CD8-positive, alpha-beta memory T cell (primary cell): Measurements from ENCODE around the gene ACTR3C. TPM values are rescaled to one million over a fixed set of nuclear protein-coding genes. Genes with fewer than 3 reads are reported as not detected.

Source experiments
- CTCF ChIA-PET: fragments of 350-600 bp; sonication (Branson Sonifier 250); formaldehyde crosslinking; loops from one replicate; lab custom pipeline; 2021; ENCODE audit warnings: antibody characterized with exemption; lab: Charles Lee
- POLR2A ChIA-PET: fragments of 350-600 bp; sonication (Branson Sonifier 250); formaldehyde crosslinking; loops from one replicate; lab custom pipeline; 2021; ENCODE audit warnings: antibody characterized with exemption; lab: Charles Lee
- DNase-seq, 5 donors: peaks; one replicate each; pipeline versions ENCODE4 v3.0.0 to v3.0.0-alpha.2; 2020 to 2022; ENCODE audit warnings: mixed read lengths in 1 of 5
- H3K27ac ChIP-seq: one replicate; pipeline ENCODE4 v1.7.0; 2013; ENCODE audit warnings: low read depth, mild to moderate bottlenecking, low read length, moderate library complexity
- H3K27me3 ChIP-seq: 2 replicates; pipeline ENCODE4 v1.7.0; 2013; ENCODE audit warnings: low read length, mild to moderate bottlenecking; ENCODE audit not compliant: insufficient read depth, poor library complexity, severe bottlenecking
- H3K36me3 ChIP-seq: 2 replicates; pipeline ENCODE4 v1.7.0; 2013; ENCODE audit warnings: mild to moderate bottlenecking, low read length, moderate library complexity; ENCODE audit not compliant: insufficient read depth
- H3K4me1 ChIP-seq: 2 replicates; pipeline ENCODE4 v1.7.0; 2013; ENCODE audit warnings: mild to moderate bottlenecking, low read length, moderate library complexity; ENCODE audit not compliant: insufficient read depth
- H3K4me3 ChIP-seq: 2 replicates; pipeline ENCODE4 v1.7.0; 2013; ENCODE audit warnings: mild to moderate bottlenecking, low read length
- H3K9me3 ChIP-seq: 2 replicates; pipeline ENCODE4 v1.7.0; 2013; ENCODE audit warnings: mild to moderate bottlenecking, low read length
- H3K27ac Mint-ChIP-seq, 8 donors: one replicate each; pipeline ENCODE4 v1.8.0; 2020 to 2021; ENCODE audit warnings: mixed read lengths in 8 of 8, mild to moderate bottlenecking in 6 of 8, inconsistent platforms in 3 of 8, moderate library complexity in 3 of 8
- H3K27me3 Mint-ChIP-seq, 2 donors: one replicate each; pipeline ENCODE4 v1.8.0; 2020 to 2021; ENCODE audit warnings: mixed read lengths in 2 of 2, mild to moderate bottlenecking in 1 of 2, moderate library complexity in 1 of 2
- H3K36me3 Mint-ChIP-seq, 3 donors: one replicate each; pipeline ENCODE4 v1.8.0; 2020 to 2021; ENCODE audit warnings: mixed read lengths in 3 of 3, inconsistent platforms in 1 of 3, mild to moderate bottlenecking in 1 of 3
- H3K4me1 Mint-ChIP-seq, 3 donors: one replicate each; pipeline ENCODE4 v1.8.0; 2020 to 2021; ENCODE audit warnings: mixed read lengths in 3 of 3, inconsistent platforms in 1 of 3, mild to moderate bottlenecking in 1 of 3
- H3K4me3 Mint-ChIP-seq, 7 donors: one replicate each; pipeline ENCODE4 v1.8.0; 2020 to 2021; ENCODE audit warnings: mixed read lengths in 7 of 7, mild to moderate bottlenecking in 6 of 7, moderate library complexity in 4 of 7, inconsistent platforms in 2 of 7
- H3K9me3 Mint-ChIP-seq, 5 donors: one replicate each; pipeline ENCODE4 v1.8.0; 2020 to 2022; ENCODE audit warnings: mixed read lengths in 5 of 5, mild to moderate bottlenecking in 3 of 5, moderate library complexity in 2 of 5, inconsistent platforms in 1 of 5
- polyA plus RNA-seq: library from polyadenylated mRNA; unstranded; fragments of 300-500 nt; fragmentation: Illumina TruSeq; gene quantifications from one replicate; pipeline ENCODE4 v1.2.3, GENCODE V29; 2021
- total RNA-seq, 2 experiments: library from RNA; stranded (reverse); gene quantifications; one replicate each; pipeline ENCODE4 v1.2.3, GENCODE V29; 2021

The ACTR3C gene
- total and polyA plus RNA-seq, 3 experiments from 2014 or later = 4.5 to 6.6 (median 4.7) TPM

DNA sequence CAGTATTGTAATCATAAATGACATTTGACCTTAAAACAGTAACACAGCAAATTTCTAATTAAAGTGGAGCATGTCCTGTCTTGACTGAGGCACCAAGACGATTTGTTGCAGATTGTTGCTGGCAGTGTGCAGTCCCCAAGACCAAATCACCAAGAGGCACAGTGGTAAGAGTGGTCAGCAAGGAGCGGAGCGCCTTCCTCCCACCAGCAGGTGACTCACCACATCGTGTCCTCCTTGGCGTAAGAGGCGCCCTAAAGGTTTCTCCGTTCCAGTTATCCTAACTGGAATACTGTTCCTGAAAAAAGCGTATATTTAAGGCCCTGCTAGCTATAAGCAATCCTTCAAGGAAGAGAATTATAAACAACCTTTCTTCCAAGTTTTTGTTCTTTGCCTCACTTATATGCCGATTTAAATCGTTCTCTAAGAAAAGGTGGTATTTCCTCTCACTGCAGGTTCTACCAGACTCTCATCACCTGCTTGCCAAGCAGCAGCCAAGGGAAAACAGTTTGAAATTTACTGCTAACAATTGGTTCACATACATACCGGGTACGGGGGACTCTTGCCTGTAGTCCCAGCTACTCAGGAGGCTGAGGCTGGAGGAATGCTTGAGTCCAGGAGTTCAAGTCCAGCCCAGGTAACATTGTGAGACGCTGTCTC lies 34.6 kb upstream of the ACTR3C start:
- Histone ChIP-seq H3K4me1 (peaks cover 27% of the 10 kb centered on the region), H3K36me3 (no peaks in the 10 kb centered on the region), H3K9me3 (no peaks in the 10 kb centered on the region), H3K4me3 (no peak overlapping the region), H3K27me3 (no peaks in the 10 kb centered on the region), H3K27ac (no peak overlapping the region)
- Mint-ChIP-seq H3K27ac (peak overlapping the region; percentile 69 to 95 (median 90)), H3K36me3 (no peaks in the 10 kb centered on the region), H3K4me1 (peaks cover 32 to 42% (median 37%) of the 10 kb centered on the region in 3 donors), H3K27me3 (no peaks in the 10 kb centered on the region), H3K4me3 (peak overlapping the region; percentile 43 to 84 (median 76)), H3K9me3 (peaks cover 0 to 1% (median 0%) of the 10 kb centered on the region in 5 donors)
- ChIA-PET CTCF (interaction anchor here (0.8 to 4.0 kb wide), 4 partner anchors 20 to 53 kb away, joined by 3 to 15 read pairs (median 6); a partner anchor contains a TSS), POLR2A (interaction anchor here (1.0 kb wide), 1 partner anchor 11 kb away, joined by 4 read pairs; the partner anchor contains the start of gene REPIN1)
- no peak for DNase-seq

DNA sequence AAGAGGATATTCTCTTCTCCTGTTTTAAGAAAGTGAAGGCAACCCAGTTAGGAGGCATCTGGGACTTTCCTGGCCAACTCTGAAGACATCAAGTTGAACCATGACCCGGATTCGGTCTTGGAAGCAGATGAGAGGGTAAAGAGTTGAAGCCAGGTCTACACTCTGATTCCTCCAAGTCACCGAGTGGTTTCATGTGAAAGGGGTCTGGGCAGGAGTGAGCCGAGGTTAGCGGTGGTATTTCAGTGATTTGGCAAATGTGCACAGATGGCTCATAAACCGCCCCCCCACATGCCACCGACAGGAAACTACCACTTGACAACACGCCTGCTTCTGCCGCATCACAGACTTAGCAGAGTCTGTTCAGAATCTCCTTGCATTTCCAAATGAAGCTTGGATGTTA lies 33.9 kb upstream of the ACTR3C start:
- no peaks in the 10 kb centered on the region for H3K27me3 ChIP-seq
- POLR2A ChIA-PET = interaction anchor here (1.0 kb wide), 1 partner anchor 12 kb away, joined by 4 read pairs; the partner anchor contains the start of gene REPIN1
- Mint-ChIP-seq H3K4me3 (peak overlapping the region; percentile 43 to 84 (median 76)), H3K9me3 (peaks cover 0 to 1% (median 0%) of the 10 kb centered on the region in 5 donors), H3K4me1 (peaks cover 32 to 42% (median 37%) of the 10 kb centered on the region in 3 donors), H3K36me3 (no peaks in the 10 kb centered on the region), H3K27ac (peak overlapping the region; percentile 3 to 95 (median 89)), H3K27me3 (no peaks in the 10 kb centered on the region)
- peak; percentile 44 to 79 (median 62) for DNase-seq
- peak overlapping the region; percentile 28 for H3K4me3 ChIP-seq
- no peaks in the 10 kb centered on the region for H3K36me3 ChIP-seq
- no peak overlapping the region for H3K27ac ChIP-seq
- no peaks in the 10 kb centered on the region for H3K9me3 ChIP-seq
- H3K4me1 ChIP-seq = peaks cover 27% of the 10 kb centered on the region
- CTCF ChIA-PET = interaction anchor here (0.8 to 4.0 kb wide), 6 partner anchors 20 to 65 kb away, joined by 3 to 15 read pairs (median 6); a partner anchor contains a TSS

DNA sequence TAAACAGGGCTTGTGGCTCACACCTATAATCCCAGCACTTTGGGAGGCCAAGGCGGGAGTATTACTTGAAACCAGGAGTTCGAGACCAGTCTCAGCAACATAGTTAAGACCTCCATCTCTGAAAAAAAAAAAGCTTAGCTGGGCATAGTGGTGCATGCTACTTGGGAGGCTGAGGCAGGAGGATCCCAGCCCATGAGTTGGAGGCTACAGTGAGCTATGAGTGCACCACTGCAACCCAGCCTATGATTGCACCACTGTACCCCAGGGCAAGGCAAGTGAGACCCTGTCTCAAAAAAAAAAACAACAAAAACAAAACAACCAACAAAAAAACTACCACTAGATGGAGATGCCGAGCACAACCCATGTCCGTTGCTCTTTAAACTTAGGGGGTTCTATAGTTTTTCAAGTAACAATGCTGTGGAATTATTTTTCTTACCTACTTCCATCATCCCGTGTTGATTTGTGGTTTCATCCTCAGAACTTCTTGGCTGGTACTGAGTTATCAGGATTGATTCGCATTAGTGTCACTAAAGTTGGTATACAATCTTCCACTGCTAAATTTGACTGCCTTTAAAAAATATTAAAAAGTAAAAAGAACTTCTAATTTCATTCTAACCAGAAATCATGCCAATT lies 33.0 kb upstream of the ACTR3C start:
- H3K9me3 Mint-ChIP-seq = peaks cover 0 to 1% (median 0%) of the 10 kb centered on the region in 5 donors
- peaks cover 27% of the 10 kb centered on the region for H3K4me1 ChIP-seq
- no peaks in the 10 kb centered on the region for H3K36me3 Mint-ChIP-seq
- H3K4me3 Mint-ChIP-seq = peak overlapping the region in 1 of 7 donors; percentile 41
- H3K36me3 ChIP-seq = no peaks in the 10 kb centered on the region
- no peaks in the 10 kb centered on the region for H3K27me3 Mint-ChIP-seq
- H3K27ac ChIP-seq = no peak overlapping the region
- H3K27ac Mint-ChIP-seq = peak overlapping the region in 5 of 8 donors; percentile 11 to 81 (median 58)
- H3K4me1 Mint-ChIP-seq = peaks cover 32 to 42% (median 37%) of the 10 kb centered on the region in 3 donors
- POLR2A ChIA-PET = interaction anchor here (0.6 kb wide), 2 partner anchors 42 to 400 kb away, joined by 3 to 10 read pairs; no protein-coding TSS in a partner anchor
- H3K9me3 ChIP-seq = no peaks in the 10 kb centered on the region
- no peaks in the 10 kb centered on the region for H3K27me3 ChIP-seq
- DNase-seq = peak in 2 of 5 donors; percentile 45 to 59
- H3K4me3 ChIP-seq = no peak overlapping the region
- CTCF ChIA-PET = interaction anchor here (0.7 to 4.0 kb wide), 12 partner anchors 8 to 65 kb away, joined by 3 to 15 read pairs (median 6); partner anchors contain the start of gene REPIN1

DNA sequence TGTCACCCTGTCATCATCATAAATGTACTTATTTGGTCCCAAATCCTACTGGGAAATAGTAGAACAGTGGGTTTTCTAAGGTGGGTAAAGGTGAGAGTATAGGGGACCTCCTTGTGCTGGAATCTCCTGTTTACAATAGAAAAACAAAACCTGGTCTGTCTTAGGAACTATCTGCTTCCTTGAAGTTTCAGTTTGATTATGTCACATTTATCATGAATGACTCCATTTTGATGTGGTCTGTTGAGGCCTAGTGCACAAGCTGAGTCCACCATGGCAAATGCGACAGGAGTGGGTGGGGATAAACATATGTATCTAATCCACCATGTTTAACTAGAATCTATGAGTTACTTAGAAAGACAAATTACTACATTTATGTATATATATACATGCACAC lies 32.3 kb upstream of the ACTR3C start:
- Histone ChIP-seq H3K27me3 (no peaks in the 10 kb centered on the region), H3K4me1 (peaks cover 27% of the 10 kb centered on the region), H3K27ac (peak overlapping the region; percentile 28), H3K36me3 (no peaks in the 10 kb centered on the region), H3K4me3 (no peak overlapping the region), H3K9me3 (no peaks in the 10 kb centered on the region)
- POLR2A ChIA-PET = interaction anchor here (0.6 kb wide), 2 partner anchors 41 to 401 kb away, joined by 3 to 10 read pairs; no protein-coding TSS in a partner anchor
- H3K27ac Mint-ChIP-seq = peak overlapping the region in 1 of 8 donors; percentile 58
- no peak overlapping the region for H3K4me3 Mint-ChIP-seq
- no peak for DNase-seq
- CTCF ChIA-PET = interaction anchor here (0.7 to 4.0 kb wide), 13 partner anchors 9 to 661 kb away, joined by 3 to 15 read pairs (median 6); partner anchors contain the start of gene REPIN1
- no peaks in the 10 kb centered on the region for H3K27me3 Mint-ChIP-seq
- H3K9me3 Mint-ChIP-seq = peaks cover 0 to 1% (median 0%) of the 10 kb centered on the region in 5 donors
- H3K36me3 Mint-ChIP-seq = no peaks in the 10 kb centered on the region
- peaks cover 32 to 42% (median 37%) of the 10 kb centered on the region in 3 donors for H3K4me1 Mint-ChIP-seq

DNA sequence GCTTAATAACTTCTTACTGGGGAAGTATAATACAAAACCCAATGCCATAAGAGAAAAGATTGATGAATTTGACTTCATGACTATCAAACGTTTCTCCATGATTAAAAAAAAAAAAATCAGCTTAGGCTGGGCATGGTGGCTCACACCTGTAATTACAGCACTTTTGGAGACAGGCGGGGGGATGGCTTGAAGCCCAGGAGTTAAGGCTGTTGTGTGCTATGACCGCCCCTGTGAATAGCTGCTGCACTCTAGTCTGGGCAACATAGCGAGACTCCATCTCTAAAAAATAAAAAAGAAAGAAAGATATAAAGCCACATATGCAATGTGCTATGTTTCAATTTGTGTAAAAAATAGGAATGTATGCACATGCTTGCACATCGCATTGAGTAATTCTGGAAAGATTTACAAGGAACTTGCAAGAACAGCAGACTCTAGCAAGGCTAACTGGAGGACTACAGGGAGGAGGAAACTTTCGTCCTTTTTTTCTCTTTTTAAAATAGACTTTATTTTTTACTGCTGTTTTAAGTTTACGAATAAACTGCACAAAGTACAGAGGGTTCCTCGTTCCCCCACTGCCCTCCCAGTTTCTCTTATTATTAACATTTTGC lies 28.3 kb upstream of the ACTR3C start:
- no peaks in the 10 kb centered on the region for H3K27me3 ChIP-seq
- Mint-ChIP-seq H3K36me3 (no peaks in the 10 kb centered on the region), H3K9me3 (no peaks in the 10 kb centered on the region), H3K27ac (no peak overlapping the region), H3K4me3 (no peak overlapping the region), H3K4me1 (peaks cover 5 to 6% (median 6%) of the 10 kb centered on the region in 3 donors), H3K27me3 (peaks cover 0 to under 1% of the 10 kb centered on the region in 2 donors)
- ChIA-PET POLR2A (no interaction called here), CTCF (interaction anchor here (1.3 kb wide), 1 partner anchor 9 kb away, joined by 3 read pairs; no protein-coding TSS in a partner anchor)
- H3K4me3 ChIP-seq = no peak overlapping the region
- peaks cover 2% of the 10 kb centered on the region for H3K4me1 ChIP-seq
- DNase-seq = no peak
- H3K9me3 ChIP-seq = no peaks in the 10 kb centered on the region
- no peak overlapping the region for H3K27ac ChIP-seq
- no peaks in the 10 kb centered on the region for H3K36me3 ChIP-seq

DNA sequence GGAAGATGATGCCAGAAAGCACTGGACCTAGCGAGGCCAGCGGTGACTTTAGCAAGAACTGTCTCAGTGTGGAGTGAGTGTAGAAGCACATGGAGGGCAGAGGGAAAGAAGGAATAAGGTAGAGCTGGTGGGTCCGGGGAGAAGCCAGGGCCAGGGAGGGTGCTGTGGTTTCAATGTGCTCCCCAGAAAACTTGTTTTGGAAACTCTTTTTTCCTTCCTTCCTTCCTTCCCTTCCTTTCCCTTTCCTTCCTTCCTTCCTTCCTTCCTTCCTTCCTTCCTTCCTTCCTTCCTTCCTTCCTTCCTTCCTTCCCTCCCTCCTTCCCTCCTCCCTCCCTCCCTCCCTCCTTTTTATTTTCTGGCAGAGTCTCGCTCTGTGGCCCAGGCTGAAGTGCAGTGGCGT lies 23.6 kb upstream of the ACTR3C start:
- Mint-ChIP-seq H3K9me3 (peaks cover 0 to 12% (median 8%) of the 10 kb centered on the region in 5 donors), H3K27me3 (peaks cover 26 to 34% of the 10 kb centered on the region in 2 donors), H3K4me3 (no peak overlapping the region), H3K4me1 (peaks cover 0 to 4% (median 2%) of the 10 kb centered on the region in 3 donors), H3K36me3 (peaks cover 0 to 8% (median 3%) of the 10 kb centered on the region in 3 donors), H3K27ac (peak overlapping the region in 1 of 8 donors; percentile 56)
- Histone ChIP-seq H3K27me3 (no peaks in the 10 kb centered on the region), H3K36me3 (no peaks in the 10 kb centered on the region), H3K4me3 (no peak overlapping the region), H3K27ac (no peak overlapping the region), H3K9me3 (no peaks in the 10 kb centered on the region), H3K4me1 (no peaks in the 10 kb centered on the region)
- DNase-seq = no peak
- CTCF ChIA-PET = interaction anchor here (1.3 kb wide), 1 partner anchor 60 kb away, joined by 4 read pairs; no protein-coding TSS in a partner anchor
- POLR2A ChIA-PET = no interaction called here

DNA sequence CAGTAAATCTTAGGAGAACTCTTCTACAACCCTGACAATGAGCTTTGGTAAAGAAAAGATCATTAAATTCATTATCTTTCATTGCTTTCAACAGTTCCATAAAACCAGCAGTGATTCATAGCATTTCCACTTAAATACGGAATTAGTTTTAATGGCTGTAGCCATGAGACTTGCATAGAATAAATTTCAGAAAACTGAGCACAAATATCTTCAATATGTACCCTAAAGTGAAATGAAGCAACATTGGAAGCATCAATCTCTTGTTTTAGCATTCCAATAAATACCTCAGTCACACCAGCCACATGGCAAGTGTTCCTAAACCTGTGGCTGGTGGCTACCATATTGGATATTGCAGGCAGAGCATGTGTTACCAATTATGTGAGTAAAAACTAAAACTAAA lies 21.7 kb upstream of the ACTR3C start:
- H3K9me3 Mint-ChIP-seq = peaks cover 0 to 12% (median 8%) of the 10 kb centered on the region in 5 donors
- no peak overlapping the region for H3K27ac Mint-ChIP-seq
- no peak overlapping the region for H3K27ac ChIP-seq
- POLR2A ChIA-PET = no interaction called here
- peaks cover 3% of the 10 kb centered on the region for H3K27me3 ChIP-seq
- peaks cover 31 to 42% of the 10 kb centered on the region in 2 donors for H3K27me3 Mint-ChIP-seq
- H3K4me3 ChIP-seq = no peak overlapping the region
- CTCF ChIA-PET = interaction anchor here (1.4 kb wide), 1 partner anchor 33 kb away, joined by 3 read pairs; no protein-coding TSS in a partner anchor
- H3K9me3 ChIP-seq = no peaks in the 10 kb centered on the region
- peaks cover 3% of the 10 kb centered on the region for H3K4me1 ChIP-seq
- peaks cover 0 to 8% (median 3%) of the 10 kb centered on the region in 3 donors for H3K36me3 Mint-ChIP-seq
- peaks cover 0 to 15% (median 5%) of the 10 kb centered on the region in 3 donors for H3K4me1 Mint-ChIP-seq
- no peak overlapping the region for H3K4me3 Mint-ChIP-seq
- H3K36me3 ChIP-seq = no peaks in the 10 kb centered on the region
- DNase-seq = no peak
